ENCODE data around the gene PXDN. TPM values are rescaled to one million over a fixed set of nuclear protein-coding genes. Genes with fewer than 3 reads are reported as not detected.

PXDN gene
- total RNA-seq, 1 experiment from 2014 or later = 96.1 TPM

GRCh38 chr2:1678609-1679008 lies 65.7 kb downstream of the PXDN start:
- no peak for TF ChIP-seq CTCF (IDR thresholded peaks at IDR 0.05; ENCODE audit: unreplicated experiment)
- Mint-ChIP-seq H3K36me3 (ENCODE audit: insufficient read depth, unreplicated experiment) (peaks cover 45% of the 10 kb centered on the region), H3K4me3 (ENCODE audit: unreplicated experiment) (no peak overlapping the region), H3K27ac (ENCODE audit: low read depth, unreplicated experiment) (no peak overlapping the region), H3K4me1 (ENCODE audit: insufficient read depth, unreplicated experiment) (peaks cover 12% of the 10 kb centered on the region), H3K27me3 (ENCODE audit: insufficient read depth, unreplicated experiment) (no peaks in the 10 kb centered on the region), H3K9me3 (ENCODE audit: unreplicated experiment) (no peaks in the 10 kb centered on the region)
- no TSS peak for BruUV-seq (replicated peaks)
- ChIA-PET POLR2A (interaction anchor here (0.6 kb wide), 2 partner anchors 15 to 431 kb away, joined by 3 read pairs; no protein-coding TSS in a partner anchor), CTCF (interaction anchor here (0.6 to 2.2 kb wide), 6 partner anchors 18 to 1432 kb away, joined by 3 to 6 read pairs (median 3); no protein-coding TSS in a partner anchor)
- no peak for DNase-seq (ENCODE audit: unreplicated experiment)
- intact Hi-C loops (cut with micrococcal nuclease) = loop anchor here (5.0 kb wide), 1 partner anchor 86 kb away; no protein-coding TSS in a partner anchor

- ChIA-PET POLR2A (interaction anchor here (1.1 kb wide), 1 partner anchor 65 kb away, joined by 4 read pairs; no protein-coding TSS in a partner anchor), CTCF (interaction anchor here (0.7 to 2.2 kb wide), 4 partner anchors 19 to 92 kb away, joined by 3 to 6 read pairs (median 3); no protein-coding TSS in a partner anchor)
- Mint-ChIP-seq H3K27me3 (ENCODE audit: insufficient read depth, unreplicated experiment) (no peaks in the 10 kb centered on the region), H3K36me3 (ENCODE audit: insufficient read depth, unreplicated experiment) (peaks cover 47% of the 10 kb centered on the region), H3K27ac (ENCODE audit: low read depth, unreplicated experiment) (no peak overlapping the region), H3K9me3 (ENCODE audit: unreplicated experiment) (no peaks in the 10 kb centered on the region), H3K4me3 (ENCODE audit: unreplicated experiment) (no peak overlapping the region), H3K4me1 (ENCODE audit: insufficient read depth, unreplicated experiment) (peaks cover 12% of the 10 kb centered on the region)
- no TSS peak for BruUV-seq (replicated peaks)
- no peak for TF ChIP-seq CTCF (IDR thresholded peaks at IDR 0.05; ENCODE audit: unreplicated experiment)
- intact Hi-C loops (cut with micrococcal nuclease) = loop anchor here (5.0 kb wide), 1 partner anchor 85 kb away; no protein-coding TSS in a partner anchor
- DNase-seq (ENCODE audit: unreplicated experiment) = no peak
Measured at GRCh38 chr2:1677821-1678165, 66.5 kb downstream of the PXDN start.

- BruUV-seq (replicated peaks) = no TSS peak
- Mint-ChIP-seq H3K36me3 (ENCODE audit: insufficient read depth, unreplicated experiment) (peaks cover 50% of the 10 kb centered on the region), H3K27me3 (ENCODE audit: insufficient read depth, unreplicated experiment) (no peaks in the 10 kb centered on the region), H3K27ac (ENCODE audit: low read depth, unreplicated experiment) (no peak overlapping the region), H3K9me3 (ENCODE audit: unreplicated experiment) (no peaks in the 10 kb centered on the region), H3K4me3 (ENCODE audit: unreplicated experiment) (no peak overlapping the region), H3K4me1 (ENCODE audit: insufficient read depth, unreplicated experiment) (peaks cover 12% of the 10 kb centered on the region)
- POLR2A ChIA-PET = interaction anchor here (1.1 to 1.7 kb wide), 4 partner anchors 25 to 83 kb away, joined by 4 to 8 read pairs (median 6); no protein-coding TSS in a partner anchor
- no peak for TF ChIP-seq CTCF (IDR thresholded peaks at IDR 0.05; ENCODE audit: unreplicated experiment)
- DNase-seq (ENCODE audit: unreplicated experiment) = no peak
- intact Hi-C loops (cut with micrococcal nuclease) = loop anchor here (5.0 kb wide), 1 partner anchor 85 kb away; no protein-coding TSS in a partner anchor
- CTCF ChIA-PET = interaction anchor here (0.6 to 2.2 kb wide), 10 partner anchors 11 to 125 kb away, joined by 3 to 24 read pairs (median 6); partner anchors contain the start of gene PXDN
Measured at GRCh38 chr2:1676913-1677820, 67.1 kb downstream of the PXDN start.
